Hepatocyte (in vitro differentiated cells): ENCODE results near the gene BPI.

Experiments used
- EZH2 ChIP-seq: fragments of 200-600 bp; sonication (generic); IDR thresholded peaks from 2 replicates; pipeline ENCODE4 v1.6.1; 2016; ENCODE audit warnings: antibody characterized with exemption, mild to moderate bottlenecking, borderline replicate concordance
- TF ChIP-seq, protein P1 (sequence below): fragments of 200-600 bp; sonication (generic); IDR thresholded peaks from 2 replicates; pipeline ENCODE4 v1.5.1; 2016; ENCODE audit warnings: antibody characterized with exemption, mild to moderate bottlenecking; ENCODE audit not compliant: poor library complexity

DNA sequence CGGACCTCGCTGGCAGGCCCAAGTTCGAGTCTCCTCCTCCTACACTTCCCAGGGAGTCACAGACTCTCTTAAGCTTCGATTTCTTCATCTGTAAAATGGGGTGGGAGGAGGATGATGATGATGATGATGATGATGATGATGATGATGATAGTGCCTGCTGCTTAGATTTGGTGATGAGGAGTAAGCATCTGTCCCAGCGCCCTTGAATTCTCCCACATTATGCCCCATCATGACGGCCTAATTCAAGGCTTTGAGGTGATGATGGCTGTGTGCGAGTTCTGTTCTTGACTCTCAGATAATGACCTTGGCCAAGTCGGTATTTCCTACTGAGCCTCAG is 42.9 kb upstream of the BPI start:
- TF ChIP-seq, protein P1, sequence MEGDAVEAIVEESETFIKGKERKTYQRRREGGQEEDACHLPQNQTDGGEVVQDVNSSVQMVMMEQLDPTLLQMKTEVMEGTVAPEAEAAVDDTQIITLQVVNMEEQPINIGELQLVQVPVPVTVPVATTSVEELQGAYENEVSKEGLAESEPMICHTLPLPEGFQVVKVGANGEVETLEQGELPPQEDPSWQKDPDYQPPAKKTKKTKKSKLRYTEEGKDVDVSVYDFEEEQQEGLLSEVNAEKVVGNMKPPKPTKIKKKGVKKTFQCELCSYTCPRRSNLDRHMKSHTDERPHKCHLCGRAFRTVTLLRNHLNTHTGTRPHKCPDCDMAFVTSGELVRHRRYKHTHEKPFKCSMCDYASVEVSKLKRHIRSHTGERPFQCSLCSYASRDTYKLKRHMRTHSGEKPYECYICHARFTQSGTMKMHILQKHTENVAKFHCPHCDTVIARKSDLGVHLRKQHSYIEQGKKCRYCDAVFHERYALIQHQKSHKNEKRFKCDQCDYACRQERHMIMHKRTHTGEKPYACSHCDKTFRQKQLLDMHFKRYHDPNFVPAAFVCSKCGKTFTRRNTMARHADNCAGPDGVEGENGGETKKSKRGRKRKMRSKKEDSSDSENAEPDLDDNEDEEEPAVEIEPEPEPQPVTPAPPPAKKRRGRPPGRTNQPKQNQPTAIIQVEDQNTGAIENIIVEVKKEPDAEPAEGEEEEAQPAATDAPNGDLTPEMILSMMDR: no peak
- no peak for TF ChIP-seq EZH2
